ENCODE results near the gene DNAH2. TPM values are rescaled to one million over a fixed set of nuclear protein-coding genes. Genes with fewer than 3 reads are reported as not detected.

DNAH2 gene
- total RNA-seq, 1 donor from 2014 or later: 0.29 TPM

GRCh38 chr17:7737601-7738000 lies 20.1 kb downstream of the DNAH2 start:
- no peak for DNase-seq (ENCODE audit: low spot score, unreplicated experiment)
- Mint-ChIP-seq H3K9me3 (ENCODE audit: low read depth) (no peaks in the 10 kb centered on the region), H3K4me1 (ENCODE audit: low read depth) (no peaks in the 10 kb centered on the region), H3K36me3 (ENCODE audit: insufficient read depth) (no peaks in the 10 kb centered on the region), H3K27ac (no peak overlapping the region), H3K4me3 (ENCODE audit: low read depth) (no peak overlapping the region), H3K27me3 (peaks cover 64% of the 10 kb centered on the region)
- TF ChIP-seq, protein P1, sequence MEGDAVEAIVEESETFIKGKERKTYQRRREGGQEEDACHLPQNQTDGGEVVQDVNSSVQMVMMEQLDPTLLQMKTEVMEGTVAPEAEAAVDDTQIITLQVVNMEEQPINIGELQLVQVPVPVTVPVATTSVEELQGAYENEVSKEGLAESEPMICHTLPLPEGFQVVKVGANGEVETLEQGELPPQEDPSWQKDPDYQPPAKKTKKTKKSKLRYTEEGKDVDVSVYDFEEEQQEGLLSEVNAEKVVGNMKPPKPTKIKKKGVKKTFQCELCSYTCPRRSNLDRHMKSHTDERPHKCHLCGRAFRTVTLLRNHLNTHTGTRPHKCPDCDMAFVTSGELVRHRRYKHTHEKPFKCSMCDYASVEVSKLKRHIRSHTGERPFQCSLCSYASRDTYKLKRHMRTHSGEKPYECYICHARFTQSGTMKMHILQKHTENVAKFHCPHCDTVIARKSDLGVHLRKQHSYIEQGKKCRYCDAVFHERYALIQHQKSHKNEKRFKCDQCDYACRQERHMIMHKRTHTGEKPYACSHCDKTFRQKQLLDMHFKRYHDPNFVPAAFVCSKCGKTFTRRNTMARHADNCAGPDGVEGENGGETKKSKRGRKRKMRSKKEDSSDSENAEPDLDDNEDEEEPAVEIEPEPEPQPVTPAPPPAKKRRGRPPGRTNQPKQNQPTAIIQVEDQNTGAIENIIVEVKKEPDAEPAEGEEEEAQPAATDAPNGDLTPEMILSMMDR (IDR thresholded peaks at IDR 0.05; ENCODE audit: unreplicated experiment): no peak

- Mint-ChIP-seq H3K27me3 (peaks cover 47% of the 10 kb centered on the region), H3K36me3 (ENCODE audit: insufficient read depth) (no peaks in the 10 kb centered on the region), H3K27ac (no peak overlapping the region), H3K4me1 (ENCODE audit: low read depth) (peaks cover 2% of the 10 kb centered on the region), H3K4me3 (ENCODE audit: low read depth) (no peak overlapping the region), H3K9me3 (ENCODE audit: low read depth) (no peaks in the 10 kb centered on the region)
- DNase-seq (ENCODE audit: low spot score, unreplicated experiment): no peak
- TF ChIP-seq, protein P1 (IDR thresholded peaks at IDR 0.05; ENCODE audit: unreplicated experiment): no peak
Observed at GRCh38 chr17:7739746-7740145, 22.2 kb downstream of the DNAH2 start.

DNA sequence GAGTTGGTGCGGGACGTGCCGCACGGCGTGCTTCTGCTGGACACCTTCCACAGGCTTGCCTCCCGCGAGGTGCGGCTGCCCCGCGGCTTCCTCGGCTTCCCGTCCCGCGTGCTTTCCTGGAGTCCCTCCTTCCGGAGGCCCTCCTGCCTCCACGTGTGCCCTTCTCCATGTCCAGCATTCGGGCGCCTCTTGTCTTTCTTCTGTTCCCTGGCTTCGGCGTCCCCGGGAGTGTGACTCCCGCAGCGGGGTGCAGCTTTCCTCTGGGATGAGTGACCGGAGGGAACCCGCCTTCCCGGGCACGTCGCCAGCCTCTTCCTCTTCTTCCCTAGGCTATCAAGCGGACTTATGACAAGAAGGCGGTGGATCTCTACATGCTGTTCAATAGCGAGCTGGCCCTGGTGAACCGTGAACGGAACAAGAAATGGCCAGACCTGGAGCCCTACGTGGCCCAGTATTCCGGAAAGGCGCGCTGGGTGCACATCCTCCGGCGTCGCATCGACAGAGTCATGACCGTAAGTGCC lies 23.0 kb downstream of the DNAH2 start:
- TF ChIP-seq, protein P1 (IDR thresholded peaks at IDR 0.05; ENCODE audit: unreplicated experiment): no peak
- Mint-ChIP-seq H3K9me3 (ENCODE audit: low read depth) (no peaks in the 10 kb centered on the region), H3K27me3 (peaks cover 46% of the 10 kb centered on the region), H3K4me3 (ENCODE audit: low read depth) (no peak overlapping the region), H3K27ac (no peak overlapping the region), H3K36me3 (ENCODE audit: insufficient read depth) (no peaks in the 10 kb centered on the region), H3K4me1 (ENCODE audit: low read depth) (peaks cover 2% of the 10 kb centered on the region)
- no peak for DNase-seq (ENCODE audit: low spot score, unreplicated experiment)

GRCh38 chr17:7742729-7743128 lies 25.2 kb downstream of the DNAH2 start:
- peaks cover 2% of the 10 kb centered on the region for H3K4me1 Mint-ChIP-seq (ENCODE audit: low read depth)
- H3K9me3 Mint-ChIP-seq (ENCODE audit: low read depth): no peaks in the 10 kb centered on the region
- H3K4me3 Mint-ChIP-seq (ENCODE audit: low read depth): no peak overlapping the region
- no peak overlapping the region for H3K27ac Mint-ChIP-seq
- no peak for DNase-seq (ENCODE audit: low spot score, unreplicated experiment)
- H3K27me3 Mint-ChIP-seq: peaks cover 41% of the 10 kb centered on the region
- TF ChIP-seq, protein P1 (IDR thresholded peaks at IDR 0.05; ENCODE audit: unreplicated experiment): no peak
- H3K36me3 Mint-ChIP-seq (ENCODE audit: insufficient read depth): no peaks in the 10 kb centered on the region

DNA sequence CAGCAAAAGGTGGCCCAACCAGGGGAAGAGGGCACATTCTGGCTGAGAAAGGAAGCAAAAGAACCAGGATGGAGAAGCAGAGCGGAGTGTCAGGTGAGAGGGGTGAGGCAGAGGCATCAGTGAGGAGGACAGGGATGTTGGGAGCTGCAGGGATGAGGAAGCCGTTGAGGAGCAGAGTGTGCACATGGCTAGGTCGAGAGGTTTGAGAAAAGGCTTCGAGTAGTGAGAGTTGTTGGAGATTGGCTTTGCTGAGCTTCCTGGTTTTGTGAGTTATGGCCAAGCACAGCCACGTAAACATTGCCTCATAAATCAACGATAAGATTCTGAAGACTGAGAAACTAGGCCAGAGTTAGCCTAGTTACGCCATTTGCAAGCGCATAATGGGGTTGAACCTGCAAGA lies 26.9 kb downstream of the DNAH2 start:
- DNase-seq (ENCODE audit: low spot score, unreplicated experiment): no peak
- H3K27ac Mint-ChIP-seq: no peak overlapping the region
- no peak overlapping the region for H3K4me3 Mint-ChIP-seq (ENCODE audit: low read depth)
- H3K4me1 Mint-ChIP-seq (ENCODE audit: low read depth): peaks cover 2% of the 10 kb centered on the region
- no peaks in the 10 kb centered on the region for H3K36me3 Mint-ChIP-seq (ENCODE audit: insufficient read depth)
- H3K27me3 Mint-ChIP-seq: peaks cover 34% of the 10 kb centered on the region
- no peaks in the 10 kb centered on the region for H3K9me3 Mint-ChIP-seq (ENCODE audit: low read depth)
- TF ChIP-seq, protein P1 (IDR thresholded peaks at IDR 0.05; ENCODE audit: unreplicated experiment): no peak

All from progenitor cell of endocrine pancreas (in vitro differentiated cells).